ENCODE results near the gene LTBR. TPM values are rescaled to one million over a fixed set of nuclear protein-coding genes. Genes with fewer than 3 reads are reported as not detected.

Gene LTBR
- total RNA-seq, 1 experiment from 2014 or later = 4.8 TPM

GRCh38 chr12:6369916-6370575, 13.9 kb upstream of the LTBR start:
- WGBS (ENCODE audit: extremely low coverage, insufficient read length, low lambda C conversion rate) = no CpG with 5 or more reads among the region's 9 CpGs
- H3K4me2 ChIP-seq (ENCODE audit: insufficient read depth, insufficient read length, low read length) = peak overlapping the region; percentile 53
- no peaks in the 10 kb centered on the region for H3K27me3 Mint-ChIP-seq (ENCODE audit: low read depth)

More at GRCh38 chr12:6369916-6370575, 13.9 kb upstream of the LTBR start:
- no peak overlapping the region for H3K56ac ChIP-seq (ENCODE audit: insufficient read length, low read depth, low read length)
- peaks cover 30% of the 10 kb centered on the region for H3K79me2 ChIP-seq (ENCODE audit: insufficient read depth, low read length)
- H3K27me3 ChIP-seq (ENCODE audit: insufficient read depth, low read length) = no peaks in the 10 kb centered on the region
- no peaks in the 10 kb centered on the region for H3K9me3 ChIP-seq (ENCODE audit: control insufficient read depth, low read depth, low read length)
- peaks cover 15% of the 10 kb centered on the region; the same call in 1 of the 2 replicates for H3K4me1 ChIP-seq (ENCODE audit: insufficient read depth, low read length)
- Mint-ChIP-seq H3K36me3 (ENCODE audit: insufficient read depth in 1 of 3, low read depth in 3 of 3) (peaks cover 16 to 53% (median 41%) of the 10 kb centered on the region in 3 experiments), H3K4me3 (0 out of 5 replicates have a peak overlapping the region, but pooled peaks of 1 of the 2 experiments have one; percentile 18), H3K9me3 (no peaks in the 10 kb centered on the region), H3K27ac (peak overlapping the region; percentile 30 to 98 (median 56); a peak in 6 of 7 replicates), H3K4me1 (peaks cover 61 to 63% of the 10 kb centered on the region in 2 experiments)
- H3K14ac ChIP-seq (ENCODE audit: insufficient read depth, low read length) = peak overlapping the region; percentile 28; the same call in 1 of the 2 replicates
- H2BK15ac ChIP-seq (ENCODE audit: low read depth, low read length) = 0 out of 2 replicates have a peak overlapping the region, but pooled peaks have one; percentile 68
- no peak overlapping the region for H2BK12ac ChIP-seq (ENCODE audit: insufficient read length, low read depth, low read length)
- H3K79me1 ChIP-seq (ENCODE audit: insufficient read depth, low read depth, low read length, poor library complexity, severe bottlenecking) = peaks cover 9% of the 10 kb centered on the region
- H4K8ac ChIP-seq (replicated peaks; ENCODE audit: insufficient read length, low read depth, low read length) = no peak overlapping the region
- no peak overlapping the region for H3K23ac ChIP-seq (ENCODE audit: insufficient read length, low read depth, low read length)
- H2BK120ac ChIP-seq (ENCODE audit: low read depth, low read length, poor library complexity, severe bottlenecking) = no peak overlapping the region
- H2BK20ac ChIP-seq (ENCODE audit: low read depth, low read length, poor library complexity, severe bottlenecking) = no peak overlapping the region
- no peak overlapping the region for H3K4ac ChIP-seq (ENCODE audit: low read depth, low read length)
- no peaks in the 10 kb centered on the region for H4K20me1 ChIP-seq (ENCODE audit: control insufficient read depth, insufficient read depth, insufficient read length)
- peak overlapping the region; percentile 83 for H3K27ac ChIP-seq (ENCODE audit: insufficient read length, low read depth, low read length)
- no peak for DNase-seq
- H4K5ac ChIP-seq (ENCODE audit: insufficient read length, low read depth, low read length) = no peak overlapping the region
- H2BK5ac ChIP-seq (ENCODE audit: insufficient read length, low read length) = no peak overlapping the region
- H2AK5ac ChIP-seq (ENCODE audit: insufficient read length, low read length) = no peak overlapping the region
- H2AFZ ChIP-seq (ENCODE audit: low read length) = no peak overlapping the region
- H3T11ph ChIP-seq (ENCODE audit: low read length) = no peak overlapping the region
- H3K18ac ChIP-seq (ENCODE audit: insufficient read length, low read depth, low read length) = peak overlapping the region; percentile 25
- H4K91ac ChIP-seq (ENCODE audit: insufficient read length, low read depth, low read length) = peak overlapping the region; percentile 38
- H3K9ac ChIP-seq (ENCODE audit: extremely low read depth, insufficient read length, low read length) = no peak overlapping the region
- no peak for TF ChIP-seq CTCF (conservative IDR thresholded peaks at IDR 0.05)
- peaks cover 36% of the 10 kb centered on the region for H3K23me2 ChIP-seq (ENCODE audit: insufficient read length, low read depth, low read length, poor library complexity, severe bottlenecking)

Measured in H9 (cell line).